ENCODE results near the gene PLCB3.

The PLCB3 gene

DNA sequence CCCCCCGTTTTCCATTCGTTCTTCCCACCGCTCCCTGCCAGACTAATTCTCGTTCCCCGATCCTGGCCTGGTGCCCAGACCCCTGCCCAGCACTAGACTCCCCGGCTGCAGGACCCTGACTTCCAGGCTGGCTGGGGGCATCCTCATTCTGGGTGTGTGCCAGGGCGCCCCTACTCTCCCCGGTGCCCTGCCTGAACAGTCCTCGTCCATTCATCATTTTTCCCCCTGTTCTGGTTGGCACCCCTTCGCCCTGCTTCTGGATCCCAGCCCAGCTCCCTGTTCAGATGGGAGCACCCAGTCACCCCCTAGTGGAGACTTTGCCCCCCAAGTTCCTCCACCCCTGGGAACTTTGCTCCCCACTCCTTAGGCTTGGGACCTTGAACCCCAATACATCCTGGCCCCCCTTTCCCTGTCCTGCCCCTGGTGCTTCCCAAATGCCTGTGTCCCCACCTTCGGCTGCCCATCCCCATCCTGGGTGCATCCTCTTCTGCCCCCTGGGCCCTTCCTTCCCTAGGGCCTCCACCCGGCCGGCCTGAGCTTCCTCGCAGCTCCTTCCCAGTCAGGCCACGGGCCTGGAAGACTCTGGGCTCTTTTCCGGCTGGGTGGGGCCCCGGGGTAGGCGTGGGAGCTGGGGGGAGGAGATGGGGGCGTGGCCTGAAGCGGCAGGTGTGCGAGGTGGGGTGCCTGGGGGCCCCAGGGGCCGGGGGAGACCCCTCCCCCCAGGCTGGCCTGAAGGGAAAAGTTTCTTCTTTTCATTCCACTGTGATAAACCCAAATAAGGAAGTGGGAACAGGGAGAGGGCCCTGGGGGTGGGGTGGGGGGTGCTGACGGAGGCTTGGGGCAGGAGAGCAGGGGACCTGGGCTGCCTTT, 908 bp downstream of the PLCB3 start:
- DNase-seq (ENCODE audit: low spot score), result peak; percentile 69
- peak; percentile 41 for TF ChIP-seq CTCF (IDR thresholded peaks at IDR 0.05; ENCODE audit: extremely low read depth, missing control alignments)

- TF ChIP-seq CTCF (IDR thresholded peaks at IDR 0.05; ENCODE audit: extremely low read depth, missing control alignments), result no peak
Measured at GRCh38 chr11:64253043-64253442, 1.7 kb downstream of the PLCB3 start.

DNA sequence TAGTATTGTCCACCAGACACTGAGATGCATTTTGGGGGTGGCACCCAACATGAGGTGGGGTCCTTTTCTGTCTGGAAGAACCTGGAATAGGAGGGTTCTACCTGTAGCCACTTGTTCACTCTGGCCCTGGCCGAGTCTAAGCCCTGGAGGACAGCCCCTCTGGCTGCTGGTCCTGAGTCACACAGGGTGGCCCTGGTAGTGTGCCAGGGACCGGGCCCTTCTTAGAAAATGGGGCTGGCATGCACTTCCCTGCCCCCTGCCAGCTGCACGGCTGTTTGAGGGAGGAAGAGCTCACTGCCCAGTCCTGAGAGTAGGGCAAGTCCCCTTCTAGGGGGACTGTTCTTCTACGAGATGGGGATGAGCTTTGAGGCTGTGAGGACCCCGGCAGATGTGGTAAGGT, 2.2 kb downstream of the PLCB3 start:
- no peak for DNase-seq (ENCODE audit: low spot score)
- no peak for TF ChIP-seq CTCF (IDR thresholded peaks at IDR 0.05; ENCODE audit: extremely low read depth, missing control alignments)

More at GRCh38 chr11:64253043-64253442, 1.7 kb downstream of the PLCB3 start:
- no peak for DNase-seq (ENCODE audit: low spot score)

- DNase-seq (ENCODE audit: low spot score), result no peak
- TF ChIP-seq CTCF (IDR thresholded peaks at IDR 0.05; ENCODE audit: extremely low read depth, missing control alignments), result no peak
Measured at GRCh38 chr11:64254326-64254725, 3.0 kb downstream of the PLCB3 start.

GRCh38 chr11:64255135-64256128, 4.1 kb downstream of the PLCB3 start:
- no peak for DNase-seq (ENCODE audit: low spot score)
- no peak for TF ChIP-seq CTCF (IDR thresholded peaks at IDR 0.05; ENCODE audit: extremely low read depth, missing control alignments)

DNA sequence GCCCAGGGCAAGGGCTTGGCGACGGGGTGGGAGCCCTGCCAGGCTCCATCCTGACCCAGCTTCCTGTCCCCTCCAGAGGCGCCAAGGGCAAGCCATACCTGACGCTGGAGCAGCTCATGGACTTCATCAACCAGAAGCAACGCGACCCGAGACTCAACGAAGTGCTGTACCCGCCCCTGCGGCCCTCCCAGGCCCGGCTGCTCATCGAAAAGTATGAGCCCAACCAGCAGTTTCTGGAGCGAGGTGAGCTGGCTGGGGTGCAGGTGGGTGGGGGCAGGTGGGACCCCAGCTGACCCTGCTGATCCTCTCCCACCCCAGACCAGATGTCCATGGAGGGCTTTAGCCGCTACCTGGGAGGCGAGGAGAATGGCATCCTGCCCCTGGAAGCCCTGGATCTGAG, 5.0 kb downstream of the PLCB3 start:
- no peak for TF ChIP-seq CTCF (IDR thresholded peaks at IDR 0.05; ENCODE audit: extremely low read depth, missing control alignments)
- DNase-seq (ENCODE audit: low spot score), result no peak

DNA sequence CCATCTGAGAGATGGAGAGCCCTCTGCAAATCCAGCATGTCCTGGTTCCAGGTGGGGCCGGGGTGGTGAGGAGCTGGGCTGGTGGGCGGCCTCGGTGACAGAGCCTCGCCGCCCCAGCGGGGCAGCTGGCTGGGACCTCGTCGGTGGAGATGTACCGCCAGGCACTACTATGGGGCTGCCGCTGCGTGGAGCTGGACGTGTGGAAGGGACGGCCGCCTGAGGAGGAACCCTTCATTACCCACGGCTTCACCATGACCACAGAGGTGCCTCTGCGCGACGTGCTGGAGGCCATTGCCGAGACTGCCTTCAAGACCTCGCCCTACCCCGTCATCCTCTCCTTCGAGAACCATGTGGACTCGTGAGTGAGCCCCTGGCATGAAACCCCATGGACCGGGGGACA, 7.0 kb downstream of the PLCB3 start:
- DNase-seq (ENCODE audit: low spot score), result no peak
- no peak for TF ChIP-seq CTCF (IDR thresholded peaks at IDR 0.05; ENCODE audit: extremely low read depth, missing control alignments)

Data from GM20000 (cell line).